ENCODE results near the gene TANGO6.

DNA sequence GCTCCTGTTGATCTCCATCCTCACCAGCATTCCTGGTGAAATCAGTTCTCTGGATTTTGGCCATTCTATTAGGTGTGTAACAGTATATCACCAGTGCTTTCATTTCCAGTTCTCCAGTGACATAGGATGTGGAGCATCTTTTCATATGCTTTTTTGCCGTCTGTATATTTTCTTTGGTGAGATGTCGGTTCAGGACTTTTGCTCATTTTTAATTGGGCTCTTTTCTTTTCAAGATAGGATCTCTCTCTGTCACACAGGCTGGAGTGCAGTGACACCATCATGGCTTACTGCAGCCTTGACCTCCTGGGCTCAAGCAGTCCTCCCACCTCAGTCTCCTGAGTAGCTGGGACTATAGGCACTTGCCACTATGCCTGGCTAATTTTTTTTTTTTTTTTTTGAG lies 74.2 kb downstream of the TANGO6 start:
- TF ChIP-seq, protein P1, sequence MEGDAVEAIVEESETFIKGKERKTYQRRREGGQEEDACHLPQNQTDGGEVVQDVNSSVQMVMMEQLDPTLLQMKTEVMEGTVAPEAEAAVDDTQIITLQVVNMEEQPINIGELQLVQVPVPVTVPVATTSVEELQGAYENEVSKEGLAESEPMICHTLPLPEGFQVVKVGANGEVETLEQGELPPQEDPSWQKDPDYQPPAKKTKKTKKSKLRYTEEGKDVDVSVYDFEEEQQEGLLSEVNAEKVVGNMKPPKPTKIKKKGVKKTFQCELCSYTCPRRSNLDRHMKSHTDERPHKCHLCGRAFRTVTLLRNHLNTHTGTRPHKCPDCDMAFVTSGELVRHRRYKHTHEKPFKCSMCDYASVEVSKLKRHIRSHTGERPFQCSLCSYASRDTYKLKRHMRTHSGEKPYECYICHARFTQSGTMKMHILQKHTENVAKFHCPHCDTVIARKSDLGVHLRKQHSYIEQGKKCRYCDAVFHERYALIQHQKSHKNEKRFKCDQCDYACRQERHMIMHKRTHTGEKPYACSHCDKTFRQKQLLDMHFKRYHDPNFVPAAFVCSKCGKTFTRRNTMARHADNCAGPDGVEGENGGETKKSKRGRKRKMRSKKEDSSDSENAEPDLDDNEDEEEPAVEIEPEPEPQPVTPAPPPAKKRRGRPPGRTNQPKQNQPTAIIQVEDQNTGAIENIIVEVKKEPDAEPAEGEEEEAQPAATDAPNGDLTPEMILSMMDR (IDR thresholded peaks at IDR 0.05; ENCODE audit: low read depth, low read length, poor library complexity, severe bottlenecking) = no peak
- TF ChIP-seq EZH2phosphoT487 (IDR thresholded peaks at IDR 0.05; ENCODE audit: borderline replicate concordance, low read length) = no peak

Measured in DOHH2 (cell line).